Thoracic aorta (tissue), 2 donors: ENCODE measurements around the gene TMEM52. TPM values are rescaled to one million over a fixed set of nuclear protein-coding genes. Genes with fewer than 3 reads are reported as not detected.

ENCODE experiments used
- ATAC-seq: fragments of 150-250 bp; one replicate; pipeline ENCODE4 v1.8.0; 2017; ENCODE audit warnings: low read depth; ENCODE audit not compliant: insufficient number of reproducible peaks, low FRiP score
- DNase-seq: peaks from one replicate; pipeline ENCODE4 v3.0.0-alpha.2; 2020; ENCODE audit warnings: low spot score
- H3K27ac ChIP-seq, 2 donors: fragments of 200-600 bp; sonication (generic); 1 replicate in 1 of 2; 2 replicates in 1 of 2; pipeline ENCODE4 v1.5.1; 2016; ENCODE audit warnings: mild to moderate bottlenecking in 2 of 2, moderate library complexity in 2 of 2
- H3K27me3 ChIP-seq: fragments of 200-600 bp; sonication (generic); replicated peaks from 2 replicates; pipeline ENCODE4 v1.6.0; 2016; ENCODE audit warnings: mild to moderate bottlenecking; ENCODE audit not compliant: insufficient read depth
- H3K36me3 ChIP-seq: fragments of 200-600 bp; sonication (generic); one replicate; pipeline ENCODE4 v1.5.1; 2016
- H3K4me1 ChIP-seq, 2 donors: fragments of 200-600 bp; sonication (generic); 1 replicate in 1 of 2; 2 replicates in 1 of 2; pipeline versions ENCODE4 v1.5.1 to v1.6.0; 2016; ENCODE audit warnings: low read depth in 2 of 2, mild to moderate bottlenecking in 1 of 2; ENCODE audit not compliant: control insufficient read depth in 1 of 2
- H3K4me3 ChIP-seq: fragments of 200-600 bp; sonication (generic); 2 replicates; pipeline ENCODE4 v1.5.1; 2016; ENCODE audit warnings: mild to moderate bottlenecking
- H3K9me3 ChIP-seq: fragments of 200-600 bp; sonication (generic); 2 replicates; pipeline ENCODE4 v1.5.1; 2016
- total RNA-seq, 2 donors: library from RNA; depleted of rRNA; stranded (reverse); fragments of >200 nt; gene quantifications; one replicate each; pipeline versions ENCODE4 v1.1.0 to v1.2.3, GENCODE V29; 2016
- TF ChIP-seq, protein P1 (sequence below): fragments of 200-600 bp; sonication (generic); IDR thresholded peaks from one replicate; pipeline ENCODE4 v1.5.1; 2019; ENCODE audit warnings: antibody characterized with exemption

Gene TMEM52
- total RNA-seq, 2 donors from 2014 or later, result not detected

DNA sequence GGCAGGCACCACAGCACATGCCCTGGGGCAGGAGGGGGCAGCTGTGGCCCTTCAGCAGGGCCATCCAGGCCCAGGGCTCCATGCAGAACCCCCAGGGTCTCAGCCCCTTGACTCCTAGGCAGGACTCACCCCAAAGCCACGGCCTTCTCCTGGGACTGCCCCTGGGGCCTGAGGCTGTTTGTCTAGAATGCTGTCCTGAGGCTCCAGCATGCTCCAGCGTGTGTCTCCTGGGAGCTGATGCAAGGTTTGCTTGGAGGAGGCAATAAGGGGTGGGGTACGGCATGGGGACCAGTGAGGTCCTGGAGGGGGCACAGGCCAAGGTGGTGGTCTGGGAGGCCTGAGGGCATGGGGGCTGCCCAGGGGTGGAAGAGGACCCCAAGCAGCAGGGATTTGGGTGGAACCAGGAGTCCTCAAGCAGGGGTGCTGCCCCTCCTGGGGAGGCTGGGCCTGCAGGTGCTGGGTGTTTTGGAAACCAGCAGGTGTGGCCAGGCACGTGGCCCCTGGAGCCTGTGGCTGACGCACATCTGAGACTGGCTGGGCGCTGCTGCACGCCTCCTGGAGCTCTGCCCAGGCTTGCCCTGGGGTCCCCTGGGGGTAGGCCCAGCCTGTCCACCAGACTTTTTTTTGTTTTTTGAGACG, 11.9 kb downstream of the TMEM52 start:
- Histone ChIP-seq H3K9me3 (no peaks in the 10 kb centered on the region), H3K36me3 (no peaks in the 10 kb centered on the region), H3K27me3 (no peaks in the 10 kb centered on the region), H3K4me3 (no peak overlapping the region), H3K4me1 (peaks cover 8 to 24% of the 10 kb centered on the region in 2 donors), H3K27ac (no peak overlapping the region)
- no peak for ATAC-seq
- TF ChIP-seq, protein P1, sequence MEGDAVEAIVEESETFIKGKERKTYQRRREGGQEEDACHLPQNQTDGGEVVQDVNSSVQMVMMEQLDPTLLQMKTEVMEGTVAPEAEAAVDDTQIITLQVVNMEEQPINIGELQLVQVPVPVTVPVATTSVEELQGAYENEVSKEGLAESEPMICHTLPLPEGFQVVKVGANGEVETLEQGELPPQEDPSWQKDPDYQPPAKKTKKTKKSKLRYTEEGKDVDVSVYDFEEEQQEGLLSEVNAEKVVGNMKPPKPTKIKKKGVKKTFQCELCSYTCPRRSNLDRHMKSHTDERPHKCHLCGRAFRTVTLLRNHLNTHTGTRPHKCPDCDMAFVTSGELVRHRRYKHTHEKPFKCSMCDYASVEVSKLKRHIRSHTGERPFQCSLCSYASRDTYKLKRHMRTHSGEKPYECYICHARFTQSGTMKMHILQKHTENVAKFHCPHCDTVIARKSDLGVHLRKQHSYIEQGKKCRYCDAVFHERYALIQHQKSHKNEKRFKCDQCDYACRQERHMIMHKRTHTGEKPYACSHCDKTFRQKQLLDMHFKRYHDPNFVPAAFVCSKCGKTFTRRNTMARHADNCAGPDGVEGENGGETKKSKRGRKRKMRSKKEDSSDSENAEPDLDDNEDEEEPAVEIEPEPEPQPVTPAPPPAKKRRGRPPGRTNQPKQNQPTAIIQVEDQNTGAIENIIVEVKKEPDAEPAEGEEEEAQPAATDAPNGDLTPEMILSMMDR, result no peak
- DNase-seq, result no peak

DNA sequence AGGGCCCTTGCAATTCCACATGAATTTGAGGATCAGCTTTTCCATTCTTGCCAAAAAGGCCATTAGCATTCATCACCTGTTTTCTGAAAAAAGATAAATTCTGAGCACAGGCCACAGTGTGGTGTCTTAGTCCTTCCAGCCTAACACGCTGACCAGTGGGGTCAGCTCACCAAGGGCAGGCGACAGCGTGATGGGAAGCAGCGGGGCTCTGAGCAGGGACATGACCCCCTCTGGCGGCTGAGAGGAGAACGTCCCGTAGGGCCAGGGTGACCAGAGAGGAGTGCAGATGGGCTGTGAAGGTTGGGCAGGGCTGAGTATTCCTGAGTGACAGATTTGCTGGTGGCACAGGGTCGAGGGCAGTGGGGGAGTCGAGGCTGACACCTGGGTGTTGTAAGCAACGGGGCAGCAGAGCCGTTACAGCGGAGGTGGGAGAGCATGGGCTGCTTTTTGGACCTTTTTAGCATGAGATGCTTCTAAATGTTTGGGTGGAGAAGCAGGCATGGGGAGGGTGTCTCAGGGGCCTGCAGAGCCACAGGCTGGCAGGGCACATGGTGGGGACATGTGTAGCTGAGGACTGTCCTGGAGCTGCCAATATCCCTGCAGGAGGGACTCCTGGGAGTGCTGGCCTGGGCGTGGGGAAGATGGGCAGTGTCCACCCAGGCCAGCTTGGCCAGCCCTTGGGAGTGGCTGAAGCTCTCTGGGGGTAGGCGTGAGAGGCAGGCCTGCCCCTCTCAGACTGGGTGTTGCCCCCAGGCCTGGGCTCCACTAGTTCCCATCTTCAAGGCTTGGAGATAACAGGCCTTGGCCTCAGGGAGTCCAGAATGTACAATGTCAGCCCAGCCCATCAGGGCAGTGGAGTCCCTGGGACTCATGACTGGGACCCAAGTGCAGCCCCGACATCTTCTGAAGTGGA, 12.6 kb downstream of the TMEM52 start:
- TF ChIP-seq, protein P1, result peak; percentile 93
- Histone ChIP-seq H3K36me3 (no peaks in the 10 kb centered on the region), H3K9me3 (no peaks in the 10 kb centered on the region), H3K27me3 (no peaks in the 10 kb centered on the region), H3K27ac (no peak overlapping the region), H3K4me3 (no peak overlapping the region), H3K4me1 (peaks cover 8 to 24% of the 10 kb centered on the region in 2 donors)
- DNase-seq (peak; percentile 47), ATAC-seq (no peak)

DNA sequence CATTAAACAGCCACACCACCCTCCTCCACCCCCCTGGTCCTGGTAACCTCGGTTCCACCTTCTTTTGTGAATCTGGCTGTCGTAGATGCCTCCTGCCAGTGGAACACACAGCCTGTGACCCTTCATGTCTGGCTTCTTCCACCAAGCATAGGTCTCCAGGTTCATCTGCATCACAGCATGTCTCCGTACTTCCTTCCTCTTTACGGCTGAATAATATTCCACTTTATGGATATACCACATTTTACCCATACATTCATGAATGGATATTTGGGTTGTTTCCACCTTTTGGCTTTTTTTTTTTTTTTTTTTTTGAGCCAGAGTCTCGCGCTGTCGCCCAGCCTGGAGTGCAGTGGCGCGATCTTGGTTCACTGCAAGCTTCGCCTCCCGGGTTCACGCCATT, 15.9 kb downstream of the TMEM52 start:
- ATAC-seq (no peak), DNase-seq (no peak)
- Histone ChIP-seq H3K4me1 (peaks cover 3 to 11% of the 10 kb centered on the region in 2 donors), H3K9me3 (no peaks in the 10 kb centered on the region), H3K27ac (no peak overlapping the region), H3K27me3 (no peaks in the 10 kb centered on the region), H3K36me3 (no peaks in the 10 kb centered on the region), H3K4me3 (no peak overlapping the region)
- TF ChIP-seq, protein P1, result no peak

DNA sequence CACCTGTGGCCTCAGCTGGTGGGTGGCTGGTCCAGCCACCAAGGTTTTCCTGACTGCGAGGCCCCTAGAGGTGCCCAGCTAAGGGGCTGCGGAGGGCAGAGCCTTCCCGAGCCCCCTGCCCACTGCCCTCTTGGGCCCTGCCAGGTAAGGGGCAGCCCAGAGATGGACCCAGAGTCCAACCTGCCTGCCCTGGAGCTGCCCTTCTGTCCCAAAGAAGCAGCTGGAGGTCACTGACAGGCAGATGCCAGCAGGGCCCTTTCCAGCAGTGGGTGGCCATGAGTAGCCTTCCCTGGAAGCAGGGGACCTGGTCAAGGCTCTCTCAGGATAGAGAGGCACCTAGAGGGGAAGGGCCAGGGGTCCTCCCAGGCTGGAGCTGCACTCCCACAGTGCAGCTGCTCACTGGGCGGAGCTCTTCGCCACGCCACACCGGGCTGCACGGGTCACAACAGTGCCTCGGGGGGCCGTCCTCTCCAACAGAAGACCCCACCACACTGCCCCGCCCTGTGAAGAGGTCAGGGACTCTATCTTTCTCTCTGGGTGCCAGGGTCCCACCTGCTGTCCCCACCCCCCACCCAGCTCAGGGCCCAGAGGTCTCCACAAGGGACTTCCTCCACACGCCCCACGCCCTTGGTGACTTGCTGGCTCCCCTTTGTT, 17.3 kb downstream of the TMEM52 start:
- ATAC-seq, result no peak
- H3K27ac ChIP-seq, result no peak overlapping the region
- no peaks in the 10 kb centered on the region for H3K36me3 ChIP-seq
- no peaks in the 10 kb centered on the region for H3K4me1 ChIP-seq
- H3K9me3 ChIP-seq, result no peaks in the 10 kb centered on the region
- no peak for DNase-seq
- H3K27me3 ChIP-seq, result no peaks in the 10 kb centered on the region
- H3K4me3 ChIP-seq, result no peak overlapping the region
- TF ChIP-seq, protein P1, result no peak
